Astrocyte of the cerebellum (primary cell): ENCODE measurements around the gene VASH1.

ENCODE experiments used
- DNase-seq: peaks from one replicate; pipeline ENCODE4 v3.0.0-alpha.2; 2011; ENCODE audit warnings: low read depth
- H3K4me3 ChIP-seq: 2 replicates; pipeline ENCODE4 v1.5.1; 2011; ENCODE audit warnings: mild to moderate bottlenecking, low read depth, low read length, moderate library complexity
- CTCF ChIP-seq: IDR thresholded peaks from 2 replicates; pipeline ENCODE4 v1.5.1; 2012; ENCODE audit warnings: low read length, low read depth, moderate library complexity, mild to moderate bottlenecking; ENCODE audit errors: missing control alignments
- in situ Hi-C: cut with HindIII; loops from 2 replicates; pipeline ENCODE4 v1.10.0; 2017; ENCODE audit warnings: low sequenced_read_pairs

Gene VASH1

GRCh38 chr14:76774821-76775694, 13.8 kb downstream of the VASH1 start:
- in situ Hi-C loops, result no loop called here
- no peak for DNase-seq
- no peak for TF ChIP-seq CTCF
- H3K4me3 ChIP-seq, result no peak overlapping the region

GRCh38 chr14:76775695-76776427, 14.6 kb downstream of the VASH1 start:
- TF ChIP-seq CTCF, result no peak

GRCh38 chr14:76776428-76777251, 15.4 kb downstream of the VASH1 start:
- no peak for DNase-seq
- TF ChIP-seq CTCF, result no peak
- in situ Hi-C loops, result no loop called here
- H3K4me3 ChIP-seq, result no peak overlapping the region

More at GRCh38 chr14:76775695-76776427, 14.6 kb downstream of the VASH1 start:
- in situ Hi-C loops, result no loop called here
- DNase-seq, result no peak
- H3K4me3 ChIP-seq, result no peak overlapping the region

GRCh38 chr14:76777721-76778120, 16.5 kb downstream of the VASH1 start:
- no peak for DNase-seq
- no peak overlapping the region for H3K4me3 ChIP-seq
- in situ Hi-C loops, result no loop called here
- TF ChIP-seq CTCF, result no peak

GRCh38 chr14:76778546-76779215, 17.4 kb downstream of the VASH1 start:
- no peak for TF ChIP-seq CTCF
- no peak overlapping the region for H3K4me3 ChIP-seq
- in situ Hi-C loops, result no loop called here
- DNase-seq, result no peak
